Measurements from ENCODE around the gene UCMA.

UCMA gene

DNA sequence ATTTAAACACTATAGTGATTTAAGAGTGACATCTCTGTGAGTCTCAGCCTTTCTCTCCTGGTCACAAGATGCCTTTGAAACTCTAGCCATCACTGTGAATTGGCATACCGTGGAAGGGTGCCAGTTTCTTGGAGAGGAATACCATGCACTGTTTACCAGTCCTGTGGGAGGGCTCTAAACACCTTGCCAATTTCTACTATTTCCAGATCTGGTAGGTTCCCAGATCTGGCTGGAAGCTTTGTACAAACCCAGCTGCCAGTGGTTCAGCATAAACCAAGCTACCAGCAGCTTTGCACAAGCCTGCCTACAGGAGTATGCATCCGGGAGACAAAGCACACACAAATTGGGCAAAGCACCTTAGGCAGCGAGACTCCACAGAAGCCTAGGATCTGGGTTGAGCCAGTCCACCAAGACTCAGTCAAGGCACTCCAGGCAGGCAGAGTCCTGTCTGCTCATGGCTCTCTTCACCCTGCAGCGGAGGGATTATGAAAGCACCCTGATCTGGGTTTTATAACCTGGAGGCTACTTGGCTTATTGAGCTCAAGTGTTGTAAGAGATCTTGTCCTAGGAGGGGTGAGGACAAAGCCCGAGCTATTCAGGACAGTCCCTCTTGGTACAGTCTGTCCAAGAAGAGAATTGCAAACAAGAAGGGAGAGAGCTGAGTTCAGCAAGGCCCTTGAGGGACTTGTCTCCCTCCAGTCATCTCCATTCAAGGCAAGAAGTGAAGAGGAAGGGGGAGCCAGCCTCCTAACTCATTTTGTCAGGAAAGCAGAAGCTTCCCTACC is 49.3 kb downstream of the UCMA start:
- DNase-seq: no peak

DNA sequence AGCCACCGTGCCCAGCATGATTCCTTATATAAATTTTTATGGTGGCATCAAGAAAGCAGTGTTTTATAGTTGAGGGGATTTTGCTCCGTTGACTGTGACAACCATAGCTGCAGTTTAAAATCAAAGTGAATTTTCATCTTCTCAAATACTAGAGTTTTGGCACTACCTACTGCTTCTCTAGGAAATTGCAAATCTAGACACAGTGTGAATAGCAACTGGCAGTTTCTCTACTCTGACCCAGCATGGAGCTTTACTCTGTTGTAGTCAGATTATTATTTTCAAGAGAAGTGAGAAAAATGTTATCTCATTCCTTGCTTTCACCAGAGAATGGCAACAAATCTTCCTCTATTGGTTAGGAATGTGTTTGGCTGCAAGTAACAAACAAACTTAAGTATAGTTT is 49.9 kb downstream of the UCMA start:
- no peak for DNase-seq

DNA sequence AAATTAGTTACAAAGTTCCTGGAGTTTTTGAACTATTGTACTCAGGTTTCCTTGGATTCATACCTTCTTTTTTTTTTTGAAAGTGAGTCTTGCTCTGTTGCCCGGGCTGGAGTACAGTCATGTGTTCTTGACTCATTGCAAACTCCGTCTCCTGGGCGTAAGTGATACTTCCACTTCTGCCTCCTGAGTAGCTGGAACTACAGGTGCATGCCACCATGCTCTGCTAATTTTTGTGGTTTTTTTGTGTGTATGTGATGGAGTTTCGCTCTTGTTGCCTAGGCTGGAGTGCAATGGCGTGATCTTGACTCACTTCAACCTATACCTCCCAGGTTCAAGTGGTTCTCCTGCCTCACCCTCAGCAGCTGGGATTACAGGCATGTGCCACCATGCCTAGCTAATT is 50.5 kb downstream of the UCMA start:
- DNase-seq: no peak

DNA sequence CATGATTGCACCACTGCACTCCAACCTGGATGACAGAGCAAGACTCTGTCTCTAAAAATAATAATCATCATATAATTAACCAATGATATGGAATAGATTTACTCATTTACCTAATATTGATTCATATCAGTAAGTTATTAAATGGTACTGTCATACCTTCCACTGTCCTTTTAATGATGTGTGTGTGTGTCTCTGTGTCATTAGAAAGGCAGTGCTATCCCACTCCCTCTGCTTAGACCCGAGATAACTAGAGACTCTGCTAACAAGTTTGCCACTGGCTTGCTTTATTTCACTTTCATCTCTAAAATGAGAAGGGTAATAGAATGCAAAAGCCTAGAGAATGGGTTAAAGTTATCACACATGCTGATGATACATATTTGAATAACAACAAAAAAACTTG is 51.8 kb downstream of the UCMA start:
- no peak for DNase-seq

DNA sequence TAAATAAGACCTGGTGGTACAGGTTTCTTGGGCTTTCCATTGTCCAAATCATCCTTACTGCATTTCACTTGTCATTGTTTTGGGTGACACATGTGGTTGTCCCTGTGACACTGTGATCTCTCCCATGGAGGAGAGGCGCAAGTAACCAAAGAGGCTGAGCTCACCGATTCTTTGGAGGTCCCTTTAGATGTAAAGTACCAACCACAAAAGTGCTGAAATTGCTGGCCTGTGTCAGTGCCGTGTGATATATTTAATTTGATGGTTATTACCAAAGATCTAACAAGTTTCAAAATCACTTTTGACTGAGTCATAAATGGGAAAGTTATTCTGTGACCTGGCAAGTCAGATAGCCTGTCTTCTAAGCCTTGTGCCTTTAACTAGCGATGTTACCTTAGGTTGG is 53.4 kb downstream of the UCMA start:
- no peak for DNase-seq

DNA sequence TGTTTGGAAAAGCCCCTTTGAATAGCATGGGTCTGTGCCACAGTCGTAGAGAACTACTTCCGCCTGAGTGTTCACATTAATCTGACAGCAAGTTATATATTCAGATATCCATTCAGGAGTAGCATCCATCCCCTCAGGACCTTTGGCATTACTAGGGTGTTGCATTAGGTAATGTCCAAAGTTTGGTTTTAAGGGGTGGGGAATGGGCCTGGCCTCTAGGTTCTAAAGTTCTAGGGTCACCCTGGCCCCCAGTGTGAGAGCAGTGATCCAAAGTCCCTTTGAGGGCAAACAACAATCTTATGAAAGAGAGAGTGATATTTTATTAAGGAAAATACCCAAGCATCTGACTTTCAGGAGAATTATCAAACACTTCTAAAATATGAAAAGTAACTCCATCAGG is 60.6 kb downstream of the UCMA start:
- no peak for DNase-seq

Data from activated naive CD4-positive, alpha-beta T cell (primary cell).